Measurements from ENCODE around the gene ARHGAP12. TPM values are rescaled to one million over a fixed set of nuclear protein-coding genes. Genes with fewer than 3 reads are reported as not detected.

The ARHGAP12 gene
- total and polyA plus RNA-seq, 2 experiments from 2014 or later = 12.7 to 29.1 TPM

DNA sequence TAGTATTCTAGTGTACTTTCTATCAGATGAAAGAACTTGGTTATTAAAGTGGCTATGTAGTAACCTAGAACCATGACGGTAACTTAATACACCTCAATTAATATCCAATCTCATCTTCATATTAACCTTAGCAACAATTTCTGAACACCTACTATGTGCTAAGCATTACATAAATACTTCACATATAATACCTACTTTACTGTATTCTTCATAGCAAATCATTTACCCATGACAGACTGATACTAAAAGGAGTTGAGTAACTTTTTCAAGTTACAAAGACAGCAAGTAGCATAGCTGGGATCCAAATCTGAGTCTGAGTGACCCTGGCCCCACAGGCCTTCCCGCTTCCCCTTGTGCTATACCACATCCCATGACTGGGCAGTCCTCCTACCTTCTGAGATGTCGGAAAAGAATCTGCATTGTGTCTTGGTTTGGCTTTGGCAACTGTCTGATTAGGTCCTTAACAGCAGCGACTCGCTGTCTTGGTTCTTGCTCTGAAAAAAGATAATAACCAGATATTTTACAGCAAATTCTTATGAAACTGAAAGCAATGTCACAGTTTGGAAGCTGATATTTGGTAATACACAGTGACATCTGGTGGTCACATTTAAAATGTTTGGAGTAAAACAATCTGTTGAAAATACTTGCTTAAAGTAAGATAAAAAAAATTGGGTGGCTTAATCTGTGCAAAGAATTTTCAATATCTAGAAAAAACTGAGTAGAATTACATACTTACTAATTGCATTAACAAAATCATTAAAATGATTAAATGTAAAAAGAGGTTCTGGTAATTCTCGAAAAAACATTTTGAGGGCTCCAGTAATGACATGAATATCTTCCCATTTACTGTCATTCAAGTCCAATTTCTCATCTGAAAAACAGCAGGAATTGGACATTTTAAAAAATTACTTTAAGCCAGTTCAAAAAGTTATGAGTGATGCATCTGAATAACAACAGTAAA, 120.1 kb downstream of the ARHGAP12 start:
- H3K27me3 ChIP-seq = no peaks in the 10 kb centered on the region
- peaks cover 26% of the 10 kb centered on the region for H3K36me3 ChIP-seq
- H3K4me1 ChIP-seq (ENCODE audit: low read depth) = no peaks in the 10 kb centered on the region
- H3K27ac ChIP-seq = peak overlapping the region; percentile 24
- TF ChIP-seq, protein P1, sequence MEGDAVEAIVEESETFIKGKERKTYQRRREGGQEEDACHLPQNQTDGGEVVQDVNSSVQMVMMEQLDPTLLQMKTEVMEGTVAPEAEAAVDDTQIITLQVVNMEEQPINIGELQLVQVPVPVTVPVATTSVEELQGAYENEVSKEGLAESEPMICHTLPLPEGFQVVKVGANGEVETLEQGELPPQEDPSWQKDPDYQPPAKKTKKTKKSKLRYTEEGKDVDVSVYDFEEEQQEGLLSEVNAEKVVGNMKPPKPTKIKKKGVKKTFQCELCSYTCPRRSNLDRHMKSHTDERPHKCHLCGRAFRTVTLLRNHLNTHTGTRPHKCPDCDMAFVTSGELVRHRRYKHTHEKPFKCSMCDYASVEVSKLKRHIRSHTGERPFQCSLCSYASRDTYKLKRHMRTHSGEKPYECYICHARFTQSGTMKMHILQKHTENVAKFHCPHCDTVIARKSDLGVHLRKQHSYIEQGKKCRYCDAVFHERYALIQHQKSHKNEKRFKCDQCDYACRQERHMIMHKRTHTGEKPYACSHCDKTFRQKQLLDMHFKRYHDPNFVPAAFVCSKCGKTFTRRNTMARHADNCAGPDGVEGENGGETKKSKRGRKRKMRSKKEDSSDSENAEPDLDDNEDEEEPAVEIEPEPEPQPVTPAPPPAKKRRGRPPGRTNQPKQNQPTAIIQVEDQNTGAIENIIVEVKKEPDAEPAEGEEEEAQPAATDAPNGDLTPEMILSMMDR (IDR thresholded peaks at IDR 0.05; ENCODE audit: low read depth, low read length) = peak; percentile 33
- no peak overlapping the region for H3K4me3 ChIP-seq
- H3K9me3 ChIP-seq (ENCODE audit: low read depth) = no peaks in the 10 kb centered on the region
- DNase-seq (ENCODE audit: low read depth in 1 of 2, low spot score in 1 of 2) = peak; percentile 44 to 88

- Histone ChIP-seq H3K9me3 (ENCODE audit: low read depth) (no peaks in the 10 kb centered on the region), H3K27ac (no peak overlapping the region), H3K4me1 (ENCODE audit: low read depth) (no peaks in the 10 kb centered on the region), H3K27me3 (no peaks in the 10 kb centered on the region), H3K4me3 (no peak overlapping the region), H3K36me3 (peaks cover 13% of the 10 kb centered on the region)
- DNase-seq (ENCODE audit: low read depth in 1 of 2, low spot score in 1 of 2) = no peak
- TF ChIP-seq, protein P1 (IDR thresholded peaks at IDR 0.05; ENCODE audit: low read depth, low read length) = no peak
Measured at GRCh38 chr10:31804352-31804810, 124.2 kb downstream of the ARHGAP12 start.

GRCh38 chr10:31803606-31804351, 124.9 kb downstream of the ARHGAP12 start:
- Histone ChIP-seq H3K4me1 (ENCODE audit: low read depth) (no peaks in the 10 kb centered on the region), H3K27me3 (no peaks in the 10 kb centered on the region), H3K36me3 (peaks cover 7% of the 10 kb centered on the region), H3K9me3 (ENCODE audit: low read depth) (no peaks in the 10 kb centered on the region), H3K27ac (no peak overlapping the region), H3K4me3 (no peak overlapping the region)
- DNase-seq (ENCODE audit: low read depth in 1 of 2, low spot score in 1 of 2) = no peak
- TF ChIP-seq, protein P1 (IDR thresholded peaks at IDR 0.05; ENCODE audit: low read depth, low read length) = no peak

GRCh38 chr10:31799181-31799580, 129.4 kb downstream of the ARHGAP12 start:
- Histone ChIP-seq H3K36me3 (no peaks in the 10 kb centered on the region), H3K9me3 (ENCODE audit: low read depth) (no peaks in the 10 kb centered on the region), H3K4me3 (no peak overlapping the region), H3K4me1 (ENCODE audit: low read depth) (no peaks in the 10 kb centered on the region), H3K27me3 (no peaks in the 10 kb centered on the region), H3K27ac (no peak overlapping the region)
- no peak for DNase-seq (ENCODE audit: low read depth in 1 of 2, low spot score in 1 of 2)
- TF ChIP-seq, protein P1 (IDR thresholded peaks at IDR 0.05; ENCODE audit: low read depth, low read length) = no peak

GRCh38 chr10:31792745-31793144, 135.9 kb downstream of the ARHGAP12 start:
- TF ChIP-seq, protein P1 (IDR thresholded peaks at IDR 0.05; ENCODE audit: low read depth, low read length) = no peak
- H3K27me3 ChIP-seq = no peaks in the 10 kb centered on the region
- no peak for DNase-seq (ENCODE audit: low read depth in 1 of 2, low spot score in 1 of 2)
- H3K27ac ChIP-seq = no peak overlapping the region
- H3K9me3 ChIP-seq (ENCODE audit: low read depth) = no peaks in the 10 kb centered on the region
- no peaks in the 10 kb centered on the region for H3K36me3 ChIP-seq
- H3K4me3 ChIP-seq = no peak overlapping the region
- H3K4me1 ChIP-seq (ENCODE audit: low read depth) = no peaks in the 10 kb centered on the region
